Measurements from ENCODE around the gene CCDC142. TPM values are rescaled to one million over a fixed set of nuclear protein-coding genes. Genes with fewer than 3 reads are reported as not detected.

Gene CCDC142
- total RNA-seq, 3 donors from 2014 or later, result 22.6 to 36.5 (median 28.5) TPM

- DNase-seq (peak in 1 of 3 donors; percentile 84), ATAC-seq (peak; percentile 60)
- H3K4me3 ChIP-seq, result no peak within 1 kb of the TSS
- no peaks in the 10 kb centered on the region for H3K36me3 ChIP-seq (ENCODE audit: low read depth)
- no peak for TF ChIP-seq CTCF (IDR thresholded peaks at IDR 0.05)
- peaks cover 11% of the 10 kb centered on the region for H3K4me1 ChIP-seq (ENCODE audit: low read depth)
- intact Hi-C loops (cut with DNase I, micrococcal nuclease), result no loop called here
- H3K9me3 ChIP-seq, result no peaks in the 10 kb centered on the region
These were observed 43.2 kb upstream of the CCDC142 start, which contains the start of gene DQX1 for GRCh38 chr2:74525717-74526648. Gene DQX1, minus strand, starts transcription at chr2:74526231. Its CDS starts 502 bp downstream, at chr2:74525729.

GRCh38 chr2:74524955-74525716, 42.3 kb upstream of the CCDC142 start:
- H3K4me3 ChIP-seq, result no peak overlapping the region
- peaks cover 11% of the 10 kb centered on the region for H3K4me1 ChIP-seq (ENCODE audit: low read depth)
- no peaks in the 10 kb centered on the region for H3K9me3 ChIP-seq
- DNase-seq (no peak), ATAC-seq (no peak)
- no peaks in the 10 kb centered on the region for H3K36me3 ChIP-seq (ENCODE audit: low read depth)
- intact Hi-C loops (cut with DNase I, micrococcal nuclease), result no loop called here
- no peak for TF ChIP-seq CTCF (IDR thresholded peaks at IDR 0.05)

- ATAC-seq, result no peak
These were observed 41.2 kb upstream of the CCDC142 start for GRCh38 chr2:74524005-74524404.

GRCh38 chr2:74522516-74522915, 39.7 kb upstream of the CCDC142 start:
- no peak for TF ChIP-seq CTCF (IDR thresholded peaks at IDR 0.05)
- H3K9me3 ChIP-seq, result no peaks in the 10 kb centered on the region
- no peaks in the 10 kb centered on the region for H3K4me1 ChIP-seq (ENCODE audit: low read depth)
- ATAC-seq (no peak), DNase-seq (no peak)
- no peaks in the 10 kb centered on the region for H3K36me3 ChIP-seq (ENCODE audit: low read depth)
- intact Hi-C loops (cut with DNase I, micrococcal nuclease), result no loop called here
- no peak overlapping the region for H3K4me3 ChIP-seq

More at GRCh38 chr2:74524005-74524404, 41.2 kb upstream of the CCDC142 start:
- no peaks in the 10 kb centered on the region for H3K9me3 ChIP-seq
- H3K4me1 ChIP-seq (ENCODE audit: low read depth), result peaks cover 11% of the 10 kb centered on the region
- TF ChIP-seq CTCF (IDR thresholded peaks at IDR 0.05), result no peak
- intact Hi-C loops (cut with DNase I, micrococcal nuclease), result no loop called here
- DNase-seq, result no peak
- H3K36me3 ChIP-seq (ENCODE audit: low read depth), result no peaks in the 10 kb centered on the region
- no peak overlapping the region for H3K4me3 ChIP-seq

GRCh38 chr2:74516650-74517049, 33.9 kb upstream of the CCDC142 start:
- intact Hi-C loops (cut with DNase I, micrococcal nuclease), result no loop called here
- no peak for TF ChIP-seq CTCF (IDR thresholded peaks at IDR 0.05)
- Histone ChIP-seq H3K36me3 (ENCODE audit: low read depth) (no peaks in the 10 kb centered on the region), H3K4me3 (no peak overlapping the region), H3K9me3 (no peaks in the 10 kb centered on the region), H3K4me1 (ENCODE audit: low read depth) (peaks cover 27% of the 10 kb centered on the region)
- no peak for DNase-seq
- no peak for ATAC-seq
